CD14-positive monocyte (primary cell): ENCODE measurements around the gene CD81. TPM values are rescaled to one million over a fixed set of nuclear protein-coding genes. Genes with fewer than 3 reads are reported as not detected.

Experiments used
- DNase-seq, 3 donors: peaks; one replicate each; pipeline ENCODE4 v3.0.0-alpha.2; 2011 to 2022
- H2AFZ ChIP-seq: 2 replicates; pipeline ENCODE4 v1.6.0; 2012; ENCODE audit warnings: mild to moderate bottlenecking, low read depth, low read length, inconsistent platforms; ENCODE audit not compliant: insufficient read depth, poor library complexity, severe bottlenecking
- H3K27ac ChIP-seq, 2 donors: 1 replicate in 1 of 2; 2 replicates in 1 of 2; pipeline ENCODE4 v1.5.1; 2012 to 2013; ENCODE audit warnings: low read length in 2 of 2, control low read depth in 1 of 2, inconsistent platforms in 1 of 2, low read depth in 1 of 2, mild to moderate bottlenecking in 1 of 2
- H3K27me3 ChIP-seq, 2 donors: one replicate each; pipeline versions ENCODE4 v1.6.0 to v1.6.1; 2011 to 2013; ENCODE audit warnings: low read length in 2 of 2; ENCODE audit not compliant: control insufficient read depth in 2 of 2, insufficient read depth in 2 of 2
- H3K36me3 ChIP-seq, 2 donors: replicated peaks in 1 of 2; 1 replicate in 1 of 2; 2 replicates in 1 of 2; pipeline versions ENCODE4 v1.5.1 to v1.6.1; 2012 to 2013; ENCODE audit warnings: low read length in 2 of 2, control low read depth in 1 of 2, inconsistent platforms in 1 of 2, mild to moderate bottlenecking in 1 of 2; ENCODE audit not compliant: insufficient read depth in 2 of 2, control insufficient read depth in 1 of 2
- H3K4me1 ChIP-seq, 2 donors: 1 replicate in 1 of 2; 2 replicates in 1 of 2; pipeline versions ENCODE4 v1.5.1 to v1.6.1; 2012 to 2013; ENCODE audit warnings: low read length in 2 of 2, control low read depth in 1 of 2, inconsistent platforms in 1 of 2, mild to moderate bottlenecking in 1 of 2, moderate library complexity in 1 of 2; ENCODE audit not compliant: insufficient read depth in 2 of 2, control insufficient read depth in 1 of 2
- H3K4me2 ChIP-seq: replicated peaks from 2 replicates; pipeline ENCODE3; 2012; ENCODE audit warnings: low read length, moderate library complexity, mild to moderate bottlenecking; ENCODE audit not compliant: poor library complexity, severe bottlenecking; ENCODE audit errors: extremely low read depth
- H3K4me3 ChIP-seq, 3 experiments: fragments of 200-600 bp in 1 of 3; sonication (generic) in 1 of 3; replicated peaks in 1 of 3; 1 replicate in 2 of 3; 2 replicates in 1 of 3; pipeline ENCODE4 v1.5.1; 2011 to 2013; ENCODE audit warnings: low read length in 3 of 3, mild to moderate bottlenecking in 3 of 3, control low read depth in 2 of 3, low read depth in 2 of 3, inconsistent platforms in 1 of 3, moderate library complexity in 1 of 3
- H3K79me2 ChIP-seq: 2 replicates; pipeline ENCODE4 v1.6.0; 2012; ENCODE audit warnings: mild to moderate bottlenecking, control low read depth, inconsistent platforms, low read length, moderate library complexity; ENCODE audit not compliant: insufficient read depth
- H3K9ac ChIP-seq: 2 replicates; pipeline ENCODE4 v1.6.0; 2017; ENCODE audit warnings: low read length, mild to moderate bottlenecking; ENCODE audit not compliant: insufficient read depth, poor library complexity, severe bottlenecking
- H3K9me3 ChIP-seq, 2 donors: replicated peaks in 1 of 2; 1 replicate in 1 of 2; 2 replicates in 1 of 2; pipeline versions ENCODE4 v1.5.1 to v1.6.1; 2012 to 2013; ENCODE audit warnings: low read length in 2 of 2, control low read depth in 1 of 2; ENCODE audit not compliant: control insufficient read depth in 1 of 2, insufficient read depth in 1 of 2
- H4K20me1 ChIP-seq: 2 replicates; pipeline ENCODE4 v1.6.0; 2012; ENCODE audit warnings: mild to moderate bottlenecking, low read length, control low read depth, moderate library complexity; ENCODE audit not compliant: insufficient read depth
- H3K27ac Mint-ChIP-seq, 7 donors: one replicate each; pipeline ENCODE4 v1.8.0; 2020; ENCODE audit warnings: mild to moderate bottlenecking in 7 of 7, mixed read lengths in 7 of 7, moderate library complexity in 6 of 7, inconsistent platforms in 2 of 7
- H3K27me3 Mint-ChIP-seq, 3 donors: one replicate each; pipeline ENCODE4 v1.8.0; 2021 to 2022; ENCODE audit warnings: low read depth in 3 of 3, mild to moderate bottlenecking in 3 of 3, mixed read lengths in 3 of 3, moderate library complexity in 3 of 3, inconsistent platforms in 1 of 3
- H3K36me3 Mint-ChIP-seq, 2 donors: one replicate each; pipeline ENCODE4 v1.8.0; 2020; ENCODE audit warnings: mixed read lengths in 2 of 2, inconsistent platforms in 1 of 2, mild to moderate bottlenecking in 1 of 2
- H3K4me1 Mint-ChIP-seq: one replicate; pipeline ENCODE4 v1.8.0; 2020; ENCODE audit warnings: mild to moderate bottlenecking, mixed read lengths
- H3K4me3 Mint-ChIP-seq, 2 donors: one replicate each; pipeline ENCODE4 v1.8.0; 2020; ENCODE audit warnings: mild to moderate bottlenecking in 2 of 2, mixed read lengths in 2 of 2, moderate library complexity in 1 of 2
- H3K9me3 Mint-ChIP-seq, 7 donors: one replicate each; pipeline ENCODE4 v1.8.0; 2020 to 2022; ENCODE audit warnings: mixed read lengths in 7 of 7, mild to moderate bottlenecking in 6 of 7, moderate library complexity in 6 of 7, inconsistent platforms in 2 of 7
- WGBS: methylation state at CpG from one replicate; pipeline ENCODE4 v1.1.5; 2013; ENCODE audit warnings: missing lambda C conversion rate; ENCODE audit not compliant: insufficient coverage; 5-methylcytosine and 5-hydroxymethylcytosine counted together
- intact Hi-C, 2 donors: fragments of 100-400 bp; cut with micrococcal nuclease; formaldehyde crosslinking; loops; one replicate each; pipeline versions ENCODE4 v1.15.0 to v1.15.1; 2023
- polyA plus RNA-seq, 3 donors: library from polyadenylated mRNA; depleted of rRNA in 1 of 3; unstranded in 2 of 3; stranded (reverse) in 1 of 3; fragments of 300-500 nt in 2 of 3; fragments of >200 nt in 1 of 3; fragmentation: Illumina TruSeq in 2 of 3; gene quantifications; 1 replicate in 2 of 3; 2 replicates in 1 of 3; pipeline ENCODE4 v1.2.3, GENCODE V29; 2012 to 2021
- TF ChIP-seq, protein P1 (sequence below): fragments of 200-600 bp; IDR thresholded peaks from one replicate; pipeline ENCODE4 v1.8.0; 2022; ENCODE audit warnings: antibody characterized with exemption, mild to moderate bottlenecking

CD81 gene
- polyA plus RNA-seq, 3 donors = 3.2 to 74.9 (median 12.3) TPM

DNA sequence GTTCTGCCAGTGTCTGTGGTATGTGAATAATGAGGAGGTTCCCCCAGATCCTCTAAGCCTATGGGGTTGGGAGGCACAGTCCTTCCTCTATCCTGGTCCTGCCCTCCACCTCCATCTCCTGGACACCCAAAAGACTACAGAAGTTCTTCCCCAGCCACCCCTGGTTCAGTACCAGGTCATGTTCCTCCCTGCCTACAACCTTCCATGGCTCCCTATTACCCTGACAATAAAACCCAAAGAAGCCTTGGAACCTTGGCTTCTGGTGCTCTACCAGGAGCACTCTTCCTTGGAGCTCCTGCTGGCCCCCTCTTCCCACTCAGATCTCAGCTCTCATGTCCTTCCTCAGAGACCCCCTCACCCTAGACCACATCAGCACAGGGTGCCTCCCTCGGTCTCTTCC is 54.3 kb downstream of the CD81 start:
- intact Hi-C loops = no loop called here
- Mint-ChIP-seq H3K4me3 (no peak overlapping the region), H3K27ac (no peak overlapping the region), H3K4me1 (no peaks in the 10 kb centered on the region), H3K9me3 (no peaks in the 10 kb centered on the region), H3K27me3 (peaks cover 0 to 8% (median 4%) of the 10 kb centered on the region in 3 donors), H3K36me3 (no peaks in the 10 kb centered on the region)
- Histone ChIP-seq H3K36me3 (no peaks in the 10 kb centered on the region), H4K20me1 (no peaks in the 10 kb centered on the region), H3K9ac (no peak overlapping the region), H3K9me3 (no peaks in the 10 kb centered on the region), H3K27me3 (no peaks in the 10 kb centered on the region), H3K4me1 (no peaks in the 10 kb centered on the region), H3K27ac (no peak overlapping the region), H3K79me2 (no peaks in the 10 kb centered on the region), H3K4me3 (no peak overlapping the region), H2AFZ (no peak overlapping the region), H3K4me2 (no peak overlapping the region)
- WGBS = no CpG with 5 or more reads among the region's 1 CpG
- TF ChIP-seq, protein P1, sequence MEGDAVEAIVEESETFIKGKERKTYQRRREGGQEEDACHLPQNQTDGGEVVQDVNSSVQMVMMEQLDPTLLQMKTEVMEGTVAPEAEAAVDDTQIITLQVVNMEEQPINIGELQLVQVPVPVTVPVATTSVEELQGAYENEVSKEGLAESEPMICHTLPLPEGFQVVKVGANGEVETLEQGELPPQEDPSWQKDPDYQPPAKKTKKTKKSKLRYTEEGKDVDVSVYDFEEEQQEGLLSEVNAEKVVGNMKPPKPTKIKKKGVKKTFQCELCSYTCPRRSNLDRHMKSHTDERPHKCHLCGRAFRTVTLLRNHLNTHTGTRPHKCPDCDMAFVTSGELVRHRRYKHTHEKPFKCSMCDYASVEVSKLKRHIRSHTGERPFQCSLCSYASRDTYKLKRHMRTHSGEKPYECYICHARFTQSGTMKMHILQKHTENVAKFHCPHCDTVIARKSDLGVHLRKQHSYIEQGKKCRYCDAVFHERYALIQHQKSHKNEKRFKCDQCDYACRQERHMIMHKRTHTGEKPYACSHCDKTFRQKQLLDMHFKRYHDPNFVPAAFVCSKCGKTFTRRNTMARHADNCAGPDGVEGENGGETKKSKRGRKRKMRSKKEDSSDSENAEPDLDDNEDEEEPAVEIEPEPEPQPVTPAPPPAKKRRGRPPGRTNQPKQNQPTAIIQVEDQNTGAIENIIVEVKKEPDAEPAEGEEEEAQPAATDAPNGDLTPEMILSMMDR = no peak
- DNase-seq = no peak

DNA sequence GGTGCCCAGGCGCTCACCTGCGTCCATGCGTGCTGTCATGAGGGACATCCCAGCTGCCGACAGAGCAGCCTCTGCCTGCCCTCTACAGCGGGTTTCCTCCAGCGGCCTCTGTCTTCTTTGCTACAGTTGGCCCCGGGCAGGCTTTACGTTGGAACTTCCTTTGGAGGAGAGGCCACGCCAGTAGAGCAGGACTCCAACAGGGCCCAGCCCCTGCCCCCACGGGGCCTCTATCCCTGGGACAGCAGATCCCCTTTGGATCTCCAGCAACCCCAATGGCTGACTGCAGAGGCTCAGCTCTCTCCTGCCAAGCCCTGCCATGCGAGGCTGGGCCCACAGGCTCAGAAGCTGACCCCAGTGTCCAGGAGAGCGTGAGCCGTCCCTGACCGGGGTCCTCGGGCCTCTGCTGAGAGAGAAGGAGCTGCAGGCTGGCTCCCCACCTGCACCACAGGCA is 55.1 kb downstream of the CD81 start:
- TF ChIP-seq, protein P1 = no peak
- Histone ChIP-seq H3K4me1 (no peaks in the 10 kb centered on the region), H3K79me2 (no peaks in the 10 kb centered on the region), H3K36me3 (no peaks in the 10 kb centered on the region), H3K27ac (no peak overlapping the region), H3K4me3 (no peak overlapping the region), H3K4me2 (no peak overlapping the region), H3K9ac (no peak overlapping the region), H3K27me3 (no peaks in the 10 kb centered on the region), H4K20me1 (no peaks in the 10 kb centered on the region), H2AFZ (no peak overlapping the region), H3K9me3 (no peaks in the 10 kb centered on the region)
- Mint-ChIP-seq H3K4me3 (no peak overlapping the region), H3K9me3 (no peaks in the 10 kb centered on the region), H3K36me3 (no peaks in the 10 kb centered on the region), H3K4me1 (no peaks in the 10 kb centered on the region), H3K27me3 (peaks cover 6 to 8% (median 7%) of the 10 kb centered on the region in 3 donors), H3K27ac (no peak overlapping the region)
- 75% methylated on average over 11 of the region's 15 CpGs for WGBS
- intact Hi-C loops = no loop called here
- no peak for DNase-seq
